Fibroblast of mammary gland (primary cell): ENCODE data around the gene CADM1.
"Not testable (repeated sequence)": the region's sequence is repeated elsewhere in the genome, so short reads cannot be mapped to it uniquely, and the experiment has no call there.

ENCODE experiments used
- DNase-seq: peaks from one replicate; pipeline ENCODE4 v3.0.0-alpha.2; 2010; ENCODE audit warnings: low read depth
- H3K4me3 ChIP-seq: 2 replicates; pipeline ENCODE4 v1.5.1; 2011; ENCODE audit warnings: low read depth, mild to moderate bottlenecking, low read length, moderate library complexity; ENCODE audit not compliant: control insufficient read depth
- TF ChIP-seq, protein P1 (sequence below): conservative IDR thresholded peaks from 2 replicates; pipeline ENCODE4 v1.5.1; 2011; ENCODE audit warnings: low read depth, low read length, inconsistent platforms; ENCODE audit not compliant: control insufficient read depth, insufficient read depth

The CADM1 gene

DNA sequence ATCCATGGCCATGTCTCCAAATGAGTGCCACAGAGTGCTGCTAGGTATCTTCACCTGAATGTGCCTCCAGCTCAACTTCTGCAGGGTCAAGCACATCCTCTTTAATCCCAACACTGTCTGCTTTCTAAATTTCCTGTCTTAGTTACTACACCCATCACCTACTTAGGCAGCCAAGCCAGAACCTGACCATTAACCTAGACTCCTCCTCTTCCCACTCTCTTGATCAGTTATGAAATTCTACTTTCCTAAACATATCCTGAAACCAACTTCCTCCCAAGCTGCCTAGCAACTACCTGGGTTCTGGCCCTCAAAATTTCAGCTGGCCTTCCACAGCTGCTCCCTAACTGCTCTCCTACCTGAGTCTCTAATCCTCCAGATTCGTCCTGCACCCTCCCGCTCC, 22.7 kb downstream of the CADM1 start:
- DNase-seq, result no peak
- no peak overlapping the region for H3K4me3 ChIP-seq
- TF ChIP-seq, protein P1, sequence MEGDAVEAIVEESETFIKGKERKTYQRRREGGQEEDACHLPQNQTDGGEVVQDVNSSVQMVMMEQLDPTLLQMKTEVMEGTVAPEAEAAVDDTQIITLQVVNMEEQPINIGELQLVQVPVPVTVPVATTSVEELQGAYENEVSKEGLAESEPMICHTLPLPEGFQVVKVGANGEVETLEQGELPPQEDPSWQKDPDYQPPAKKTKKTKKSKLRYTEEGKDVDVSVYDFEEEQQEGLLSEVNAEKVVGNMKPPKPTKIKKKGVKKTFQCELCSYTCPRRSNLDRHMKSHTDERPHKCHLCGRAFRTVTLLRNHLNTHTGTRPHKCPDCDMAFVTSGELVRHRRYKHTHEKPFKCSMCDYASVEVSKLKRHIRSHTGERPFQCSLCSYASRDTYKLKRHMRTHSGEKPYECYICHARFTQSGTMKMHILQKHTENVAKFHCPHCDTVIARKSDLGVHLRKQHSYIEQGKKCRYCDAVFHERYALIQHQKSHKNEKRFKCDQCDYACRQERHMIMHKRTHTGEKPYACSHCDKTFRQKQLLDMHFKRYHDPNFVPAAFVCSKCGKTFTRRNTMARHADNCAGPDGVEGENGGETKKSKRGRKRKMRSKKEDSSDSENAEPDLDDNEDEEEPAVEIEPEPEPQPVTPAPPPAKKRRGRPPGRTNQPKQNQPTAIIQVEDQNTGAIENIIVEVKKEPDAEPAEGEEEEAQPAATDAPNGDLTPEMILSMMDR, result no peak

DNA sequence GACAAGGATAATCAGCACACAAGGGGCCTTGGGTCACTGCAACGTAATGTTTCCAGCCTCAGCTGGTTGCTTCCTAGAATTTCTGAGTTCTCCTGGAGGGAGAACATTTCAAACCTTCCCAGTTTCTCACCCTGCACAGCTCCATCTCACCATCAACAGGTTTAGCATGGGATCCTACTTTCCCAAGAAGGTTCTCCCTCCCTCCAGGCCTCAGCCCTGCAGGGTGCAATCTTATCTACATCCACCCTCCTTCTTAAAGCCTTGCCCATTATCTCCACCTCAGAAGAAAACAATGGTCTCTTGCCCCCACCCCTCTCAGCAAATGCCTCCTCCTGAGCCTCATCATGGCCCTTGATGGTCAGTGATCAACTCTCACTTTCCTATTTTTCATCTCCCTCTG, 23.6 kb downstream of the CADM1 start:
- TF ChIP-seq, protein P1, result no peak
- no peak for DNase-seq
- H3K4me3 ChIP-seq, result no peak overlapping the region

DNA sequence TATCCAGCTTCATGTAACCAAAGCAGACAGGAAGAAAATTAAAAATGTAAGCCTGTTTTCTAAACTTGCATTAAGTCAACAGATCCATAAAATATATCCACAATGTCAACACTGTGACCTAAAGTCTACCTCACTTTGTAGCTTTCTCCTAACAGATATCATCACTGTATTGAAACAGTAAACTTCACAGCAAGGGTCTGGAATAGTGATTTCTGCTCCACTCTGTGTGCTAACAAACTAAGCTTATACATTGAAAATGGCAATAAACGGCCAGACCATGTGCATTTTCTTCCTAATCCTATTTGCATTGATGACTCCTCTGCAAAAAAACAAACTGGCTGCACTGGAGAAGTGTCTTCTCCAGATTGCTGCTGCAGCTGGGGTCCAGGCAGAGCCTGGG, 26.8 kb downstream of the CADM1 start:
- TF ChIP-seq, protein P1, result no peak
- no peak overlapping the region for H3K4me3 ChIP-seq
- no peak for DNase-seq

DNA sequence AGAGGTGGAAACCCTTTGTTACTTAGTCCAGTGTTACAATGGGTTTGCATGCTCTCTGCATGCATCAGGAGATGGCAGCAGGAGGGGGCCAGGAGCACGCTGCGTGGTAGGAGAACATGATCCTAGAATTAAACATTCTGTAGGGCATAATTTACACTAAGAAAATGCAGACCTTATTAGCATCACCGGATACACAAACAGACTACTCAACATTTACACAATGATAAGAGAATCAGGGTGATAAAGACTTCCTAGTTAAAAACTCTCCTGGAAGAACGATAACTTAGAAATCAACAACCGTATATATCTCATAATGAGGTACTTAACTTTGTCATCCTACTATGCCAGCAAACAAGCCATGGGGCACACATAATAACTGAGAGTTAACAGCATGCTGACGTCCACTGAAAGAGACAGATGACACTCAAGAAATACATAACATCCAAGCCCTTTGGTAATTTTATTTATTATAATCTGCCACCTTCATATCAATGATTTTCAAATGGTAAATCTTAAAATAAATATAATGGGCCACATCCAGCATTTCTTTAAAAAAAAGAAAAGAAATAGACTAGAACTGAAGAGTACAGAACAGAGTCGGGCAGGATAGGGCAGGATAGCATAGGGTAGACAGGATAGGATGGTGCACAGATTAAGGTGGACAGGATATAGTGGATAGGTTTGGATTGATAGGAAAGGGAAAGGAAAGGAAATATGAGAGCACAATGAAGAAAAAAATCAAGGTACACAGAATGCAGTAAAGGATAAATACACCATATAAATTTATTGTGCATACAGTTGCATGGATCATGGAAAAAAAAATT, 27.5 kb downstream of the CADM1 start:
- TF ChIP-seq, protein P1, result no peak
- H3K4me3 ChIP-seq, result no peak overlapping the region
- no peak for DNase-seq

DNA sequence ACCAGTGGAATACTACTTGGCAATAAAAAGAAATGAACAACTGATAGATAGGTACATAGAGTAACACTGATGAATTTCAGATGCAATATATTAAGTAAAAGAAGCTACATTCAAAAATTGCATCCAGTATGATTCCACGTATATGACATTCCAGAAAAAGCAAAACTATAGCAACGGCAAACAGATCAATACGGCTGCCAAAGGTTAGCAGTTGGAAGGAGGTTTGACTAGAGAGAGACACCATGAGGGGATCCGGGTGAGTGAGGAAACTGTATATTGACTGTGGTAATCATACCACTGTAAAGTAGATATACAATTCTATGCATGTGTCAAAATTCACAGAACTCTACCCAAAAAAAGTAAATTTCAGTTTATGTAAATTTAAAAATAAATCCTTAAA, 28.7 kb downstream of the CADM1 start:
- TF ChIP-seq, protein P1, result no peak
- no peak for DNase-seq
- no peak overlapping the region for H3K4me3 ChIP-seq

DNA sequence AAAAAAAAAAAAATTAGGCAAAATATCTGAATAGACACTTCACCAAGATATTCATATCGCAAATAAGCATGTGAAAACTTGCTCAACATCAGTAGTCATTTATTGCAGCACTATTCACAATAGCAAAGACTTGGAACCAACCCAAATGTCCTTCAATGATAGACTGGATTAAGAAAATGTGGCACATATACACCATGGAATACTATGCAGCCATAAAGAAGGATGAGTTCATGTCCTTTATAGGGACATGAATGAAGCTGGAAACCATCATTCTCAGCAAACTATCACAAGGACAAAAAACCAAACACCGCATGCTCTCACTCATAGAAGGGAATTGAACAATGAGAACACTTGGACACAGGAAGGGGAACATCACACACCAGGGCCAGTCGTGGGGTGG, 29.9 kb downstream of the CADM1 start:
- not testable (repeated sequence) for H3K4me3 ChIP-seq, DNase-seq

DNA sequence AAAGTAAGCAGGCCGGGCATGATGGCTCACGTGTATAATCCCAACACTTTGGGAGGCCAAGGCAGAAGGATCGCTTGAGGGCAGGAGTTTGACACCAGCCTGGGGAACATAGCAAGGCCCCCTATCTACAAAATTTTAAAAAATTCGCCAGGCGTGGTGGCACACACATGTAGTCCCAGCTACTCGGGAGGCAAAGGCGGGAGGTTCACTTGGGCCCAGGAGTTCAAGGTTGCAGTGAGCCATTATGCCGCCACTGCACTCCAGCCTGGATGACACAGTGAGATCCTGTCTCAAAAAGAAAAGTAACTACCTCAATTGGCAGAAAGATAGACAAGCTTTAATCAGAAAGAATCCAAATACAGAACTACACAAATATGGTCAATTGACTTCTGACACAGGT, 31.0 kb downstream of the CADM1 start:
- no peak for DNase-seq
- H3K4me3 ChIP-seq, result no peak overlapping the region
- TF ChIP-seq, protein P1, result no peak
